Ishikawa (cell line): ENCODE measurements around the gene PCDH7.

Experiments used
- CEBPB ChIP-seq: IDR thresholded peaks from 2 replicates; pipeline ENCODE4 v1.6.1; 2012
- CREB1 ChIP-seq: IDR thresholded peaks from 2 replicates; pipeline ENCODE4 v1.6.1; 2012; ENCODE audit warnings: low read depth
- EGR1 ChIP-seq: IDR thresholded peaks from 2 replicates; pipeline ENCODE4 v1.6.1; 2012
- EP300 ChIP-seq: IDR thresholded peaks from 2 replicates; pipeline ENCODE4 v1.6.1; 2012; ENCODE audit warnings: borderline replicate concordance
- FOXM1 ChIP-seq: IDR thresholded peaks from 2 replicates; pipeline ENCODE4 v1.6.1; 2012; ENCODE audit warnings: low read depth, borderline replicate concordance
- NFIC ChIP-seq: IDR thresholded peaks from 2 replicates; pipeline ENCODE4 v1.6.1; 2012
- RAD21 ChIP-seq: IDR thresholded peaks from 2 replicates; pipeline ENCODE4 v1.6.1; 2012; ENCODE audit warnings: low read depth
- TAF1 ChIP-seq: IDR thresholded peaks from 2 replicates; pipeline ENCODE4 v1.6.1; 2012; ENCODE audit warnings: low read depth, mild to moderate bottlenecking
- TCF12 ChIP-seq: IDR thresholded peaks from 2 replicates; pipeline ENCODE4 v1.6.1; 2012; ENCODE audit warnings: low read depth
- TEAD4 ChIP-seq: IDR thresholded peaks from 2 replicates; pipeline ENCODE4 v1.6.1; 2012
- USF1 ChIP-seq: IDR thresholded peaks from 2 replicates; pipeline ENCODE4 v1.6.1; 2012
- YY1 ChIP-seq: IDR thresholded peaks from 2 replicates; pipeline ENCODE4 v1.6.1; 2012; ENCODE audit warnings: low read depth
- ZBTB7A ChIP-seq: IDR thresholded peaks from 2 replicates; pipeline ENCODE4 v1.6.1; 2012; ENCODE audit warnings: low read depth
- TF ChIP-seq, protein P1 (sequence below): IDR thresholded peaks from 2 replicates; pipeline ENCODE4 v1.6.1; 2012; ENCODE audit warnings: low read depth, mild to moderate bottlenecking
- TF ChIP-seq, protein P2 (sequence below): IDR thresholded peaks from 2 replicates; pipeline ENCODE4 v1.6.1; 2012

PCDH7 gene

GRCh38 chr4:30722359-30723200 is 2.4 kb downstream of the PCDH7 start:
- no peak for TF ChIP-seq EP300
- TF ChIP-seq USF1 = no peak
- no peak for TF ChIP-seq CEBPB
- no peak for TF ChIP-seq RAD21

- no peak for TF ChIP-seq RAD21
- no peak for TF ChIP-seq CEBPB
- no peak for TF ChIP-seq ZBTB7A
- TF ChIP-seq NFIC = no peak
- no peak for TF ChIP-seq CREB1
Measured at GRCh38 chr4:30723201-30723955, 3.2 kb downstream of the PCDH7 start.

DNA sequence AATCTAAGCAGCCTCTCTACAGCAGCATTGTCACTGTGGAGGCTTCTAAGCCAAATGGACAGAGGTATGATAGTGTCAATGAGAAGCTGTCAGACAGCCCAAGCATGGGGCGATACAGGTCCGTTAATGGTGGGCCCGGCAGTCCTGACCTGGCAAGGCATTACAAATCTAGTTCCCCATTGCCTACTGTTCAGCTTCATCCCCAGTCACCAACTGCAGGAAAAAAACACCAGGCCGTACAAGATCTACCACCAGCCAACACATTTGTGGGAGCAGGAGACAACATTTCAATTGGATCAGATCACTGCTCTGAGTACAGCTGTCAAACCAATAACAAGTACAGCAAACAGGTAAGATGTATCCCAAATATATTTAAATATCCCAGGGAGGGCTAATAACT is 4.1 kb downstream of the PCDH7 start:
- TF ChIP-seq YY1 (no peak), TCF12 (no peak), EGR1 (no peak), CREB1 (no peak), EP300 (no peak), NFIC (no peak), TEAD4 (no peak), TAF1 (no peak), FOXM1 (no peak), USF1 (no peak), CEBPB (no peak), RAD21 (no peak), ZBTB7A (no peak)
- TF ChIP-seq, protein P1, sequence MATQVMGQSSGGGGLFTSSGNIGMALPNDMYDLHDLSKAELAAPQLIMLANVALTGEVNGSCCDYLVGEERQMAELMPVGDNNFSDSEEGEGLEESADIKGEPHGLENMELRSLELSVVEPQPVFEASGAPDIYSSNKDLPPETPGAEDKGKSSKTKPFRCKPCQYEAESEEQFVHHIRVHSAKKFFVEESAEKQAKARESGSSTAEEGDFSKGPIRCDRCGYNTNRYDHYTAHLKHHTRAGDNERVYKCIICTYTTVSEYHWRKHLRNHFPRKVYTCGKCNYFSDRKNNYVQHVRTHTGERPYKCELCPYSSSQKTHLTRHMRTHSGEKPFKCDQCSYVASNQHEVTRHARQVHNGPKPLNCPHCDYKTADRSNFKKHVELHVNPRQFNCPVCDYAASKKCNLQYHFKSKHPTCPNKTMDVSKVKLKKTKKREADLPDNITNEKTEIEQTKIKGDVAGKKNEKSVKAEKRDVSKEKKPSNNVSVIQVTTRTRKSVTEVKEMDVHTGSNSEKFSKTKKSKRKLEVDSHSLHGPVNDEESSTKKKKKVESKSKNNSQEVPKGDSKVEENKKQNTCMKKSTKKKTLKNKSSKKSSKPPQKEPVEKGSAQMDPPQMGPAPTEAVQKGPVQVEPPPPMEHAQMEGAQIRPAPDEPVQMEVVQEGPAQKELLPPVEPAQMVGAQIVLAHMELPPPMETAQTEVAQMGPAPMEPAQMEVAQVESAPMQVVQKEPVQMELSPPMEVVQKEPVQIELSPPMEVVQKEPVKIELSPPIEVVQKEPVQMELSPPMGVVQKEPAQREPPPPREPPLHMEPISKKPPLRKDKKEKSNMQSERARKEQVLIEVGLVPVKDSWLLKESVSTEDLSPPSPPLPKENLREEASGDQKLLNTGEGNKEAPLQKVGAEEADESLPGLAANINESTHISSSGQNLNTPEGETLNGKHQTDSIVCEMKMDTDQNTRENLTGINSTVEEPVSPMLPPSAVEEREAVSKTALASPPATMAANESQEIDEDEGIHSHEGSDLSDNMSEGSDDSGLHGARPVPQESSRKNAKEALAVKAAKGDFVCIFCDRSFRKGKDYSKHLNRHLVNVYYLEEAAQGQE = no peak
- TF ChIP-seq, protein P2, sequence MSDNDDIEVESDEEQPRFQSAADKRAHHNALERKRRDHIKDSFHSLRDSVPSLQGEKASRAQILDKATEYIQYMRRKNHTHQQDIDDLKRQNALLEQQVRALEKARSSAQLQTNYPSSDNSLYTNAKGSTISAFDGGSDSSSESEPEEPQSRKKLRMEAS = no peak

GRCh38 chr4:30725562-30725961 is 5.4 kb downstream of the PCDH7 start:
- no peak for TF ChIP-seq FOXM1
- TF ChIP-seq, protein P1 = no peak
- no peak for TF ChIP-seq NFIC
- no peak for TF ChIP-seq CEBPB
- TF ChIP-seq, protein P2 = no peak
- no peak for TF ChIP-seq TCF12
- TF ChIP-seq EGR1 = no peak
- no peak for TF ChIP-seq USF1
- no peak for TF ChIP-seq CREB1
- TF ChIP-seq EP300 = no peak
- TF ChIP-seq TEAD4 = no peak
- no peak for TF ChIP-seq TAF1
- no peak for TF ChIP-seq YY1
- TF ChIP-seq ZBTB7A = no peak
- TF ChIP-seq RAD21 = no peak

DNA sequence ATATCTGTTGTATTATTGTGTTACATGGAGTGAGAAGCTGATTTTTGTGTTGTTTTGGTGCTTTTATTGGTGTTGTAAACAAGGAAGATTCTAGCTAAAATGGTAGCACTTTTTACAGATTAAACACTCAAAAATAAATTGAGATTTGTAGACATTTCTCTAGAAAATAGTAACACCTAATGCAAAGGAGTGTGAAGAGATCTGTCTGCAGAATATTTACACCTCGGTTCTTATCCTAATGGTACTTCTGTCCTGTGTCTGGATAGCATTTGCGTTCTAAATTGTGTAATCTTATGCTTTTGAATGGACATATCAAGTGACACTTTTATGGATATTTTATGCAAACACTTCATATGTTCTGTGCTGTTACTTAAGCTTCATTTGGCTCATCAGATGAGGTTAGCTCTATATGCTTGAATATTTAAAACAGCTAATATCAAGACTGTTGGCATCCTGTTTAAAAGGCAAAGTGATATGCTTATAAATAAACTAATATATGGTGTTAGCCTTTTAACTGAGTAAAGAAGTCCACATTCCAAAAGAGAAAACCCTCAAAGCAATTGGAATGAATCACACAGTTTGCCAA is 6.0 kb downstream of the PCDH7 start:
- TF ChIP-seq TCF12 (no peak), CEBPB (peak; percentile 27; the same call in 1 of the 2 replicates)

DNA sequence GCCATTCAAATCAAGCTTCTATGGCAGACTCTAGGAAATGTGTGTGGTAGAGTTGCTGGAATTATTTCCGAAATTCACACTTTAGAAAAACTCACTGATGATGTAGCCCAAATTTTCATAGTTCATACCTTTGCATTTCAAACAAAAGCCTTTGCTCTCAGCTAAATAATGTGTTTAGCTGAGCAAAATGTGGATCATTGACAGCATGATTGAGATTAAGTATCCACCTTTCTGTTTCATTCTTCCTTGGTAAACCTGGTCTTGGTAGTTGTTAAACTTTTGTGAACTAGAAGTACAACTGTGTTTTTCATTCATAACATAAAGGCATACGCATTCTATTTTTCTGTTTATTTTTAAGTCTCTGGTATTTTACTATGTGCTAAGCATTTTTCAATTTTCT is 7.2 kb downstream of the PCDH7 start:
- TF ChIP-seq RAD21 = no peak
- no peak for TF ChIP-seq CEBPB
- TF ChIP-seq USF1 = no peak
- no peak for TF ChIP-seq EP300
- TF ChIP-seq, protein P2 = no peak
- no peak for TF ChIP-seq EGR1
- TF ChIP-seq FOXM1 = no peak
